HG02571 (cell line): ENCODE data around the gene PRODH.
"Not testable (repeated sequence)": the region's sequence is repeated elsewhere in the genome, so short reads cannot be mapped to it uniquely, and the experiment has no call there.

Experiments
- ATAC-seq: cut with Tn5 transposase; IDR thresholded peaks from one replicate; pipeline ENCODE4 v1.9.1; 2021; ENCODE audit warnings: mild to moderate bottlenecking, moderate library complexity; ENCODE audit not compliant: unreplicated experiment

The PRODH gene

DNA sequence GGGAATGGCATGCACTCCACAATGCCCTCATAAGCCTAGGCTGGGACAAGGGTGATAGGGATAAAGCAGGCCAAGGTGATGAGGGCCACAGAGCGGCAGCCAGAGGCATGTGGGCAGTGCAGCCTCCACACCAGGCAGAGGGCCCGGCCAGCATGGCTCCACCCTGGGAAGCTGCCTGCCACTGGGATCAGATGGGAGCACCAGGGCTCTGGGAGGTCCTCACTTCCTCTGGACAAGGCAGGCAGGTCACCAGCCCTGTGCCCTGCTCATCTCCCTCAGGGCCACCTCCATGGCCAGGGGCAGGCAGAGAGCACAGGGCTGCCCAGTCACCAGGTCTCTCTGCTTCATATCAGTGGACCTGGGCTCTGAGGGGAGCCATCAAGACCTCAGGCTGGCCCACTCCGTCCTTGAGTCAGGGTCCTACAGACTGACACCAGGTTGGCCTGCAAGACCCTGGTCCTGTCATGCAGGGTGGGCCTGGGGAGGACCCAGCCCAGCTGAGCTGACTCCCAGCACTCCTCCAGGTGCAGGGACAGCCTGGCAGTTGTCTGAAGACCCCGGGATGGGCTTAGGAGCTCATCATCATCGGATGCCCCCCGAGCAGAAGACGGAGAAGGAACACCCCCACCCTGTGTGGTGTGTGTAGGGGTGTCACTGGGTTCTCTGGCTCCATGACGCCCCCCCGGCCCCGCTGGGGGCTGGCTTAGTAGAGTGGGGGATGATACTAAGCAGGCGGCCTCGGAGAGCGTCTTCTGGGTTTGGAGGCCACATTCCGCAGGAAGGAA lies 33.3 kb upstream of the PRODH start:
- ATAC-seq, result not testable (repeated sequence)

DNA sequence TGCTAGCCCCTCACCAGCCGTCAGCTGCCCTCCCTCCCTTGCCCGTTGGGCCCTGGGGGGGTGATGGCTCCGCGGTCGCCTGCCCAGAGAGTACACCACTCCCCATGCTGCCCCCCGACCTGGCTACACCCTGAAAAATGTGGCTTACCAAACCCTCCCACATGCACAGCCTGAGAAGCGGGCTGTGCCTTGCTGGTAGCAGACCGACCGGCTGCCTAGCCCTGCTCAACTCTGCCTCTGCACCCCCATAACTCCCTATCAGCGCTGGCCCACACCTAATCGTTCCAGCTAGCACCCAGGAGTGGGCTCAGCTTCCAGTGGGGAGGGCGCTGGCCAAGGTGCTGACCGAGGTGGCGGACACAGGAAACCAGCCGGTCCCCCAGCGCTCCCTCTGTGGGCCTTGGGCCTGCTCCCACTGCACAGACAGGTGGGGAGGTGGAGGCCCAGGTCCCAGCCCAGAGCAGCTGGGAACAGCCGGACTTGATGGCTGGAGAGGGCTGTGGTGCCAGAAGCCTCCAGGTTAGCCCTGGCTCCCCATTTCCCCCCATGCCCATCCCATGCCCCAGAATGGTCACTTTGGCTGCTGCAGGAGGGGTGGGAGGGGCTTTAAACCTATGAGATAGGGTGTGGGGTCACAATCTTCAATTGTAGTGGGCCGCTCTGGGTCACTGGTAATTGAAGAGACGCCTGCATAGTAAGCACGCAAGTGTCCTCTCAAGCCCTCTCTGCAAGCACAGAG lies 32.1 kb upstream of the PRODH start:
- no peak for ATAC-seq

DNA sequence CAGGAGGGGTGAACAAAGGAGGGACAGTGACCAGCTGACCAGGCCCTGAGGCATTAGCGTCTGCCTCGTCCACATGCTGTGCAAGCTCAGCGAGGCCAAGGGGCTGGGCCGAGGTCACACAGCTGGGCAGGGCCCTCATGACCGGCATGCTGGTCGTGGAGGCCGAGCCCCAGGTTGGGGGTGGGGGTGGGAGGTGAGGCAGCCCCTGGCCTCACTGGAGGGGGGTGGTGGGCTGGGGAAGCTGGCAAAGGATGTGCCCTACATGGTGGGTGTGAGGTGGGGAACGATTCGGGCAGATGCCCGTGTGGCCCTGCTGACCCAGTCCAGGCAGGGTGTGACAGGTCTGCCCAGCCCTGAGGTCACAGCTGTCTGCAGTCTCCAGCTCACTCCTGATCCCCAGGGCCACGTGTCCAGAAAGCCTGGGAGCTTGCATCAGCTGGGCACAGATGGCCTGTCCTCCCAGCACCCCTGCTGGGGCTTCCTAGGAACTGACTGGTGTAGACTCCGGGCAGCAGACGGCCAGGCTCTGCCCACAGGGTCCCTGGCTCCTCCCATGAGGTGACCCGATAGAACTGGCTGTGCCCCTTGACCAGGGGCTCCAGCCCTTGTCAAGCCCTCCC lies 31.4 kb upstream of the PRODH start:
- not testable (repeated sequence) for ATAC-seq

DNA sequence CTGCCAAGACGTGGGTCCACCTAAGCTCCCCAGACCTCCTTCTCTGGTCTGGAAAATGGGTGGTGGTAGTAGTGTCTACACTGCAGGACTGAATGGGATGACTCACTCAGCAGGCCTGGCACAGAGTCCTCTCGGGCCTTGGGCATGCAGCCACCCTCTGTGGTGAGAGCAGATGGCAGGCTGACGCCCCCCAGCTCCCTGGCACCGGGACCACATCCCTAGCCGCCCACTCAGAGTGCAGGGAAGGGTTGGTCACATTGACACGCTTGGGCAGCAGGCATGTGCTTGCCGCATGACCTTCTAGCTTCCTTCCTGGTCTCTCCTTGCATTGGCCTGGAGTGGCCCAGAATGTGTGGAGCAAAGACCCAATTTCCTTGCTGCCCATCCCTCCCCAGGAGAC lies 30.7 kb upstream of the PRODH start:
- ATAC-seq, result no peak

DNA sequence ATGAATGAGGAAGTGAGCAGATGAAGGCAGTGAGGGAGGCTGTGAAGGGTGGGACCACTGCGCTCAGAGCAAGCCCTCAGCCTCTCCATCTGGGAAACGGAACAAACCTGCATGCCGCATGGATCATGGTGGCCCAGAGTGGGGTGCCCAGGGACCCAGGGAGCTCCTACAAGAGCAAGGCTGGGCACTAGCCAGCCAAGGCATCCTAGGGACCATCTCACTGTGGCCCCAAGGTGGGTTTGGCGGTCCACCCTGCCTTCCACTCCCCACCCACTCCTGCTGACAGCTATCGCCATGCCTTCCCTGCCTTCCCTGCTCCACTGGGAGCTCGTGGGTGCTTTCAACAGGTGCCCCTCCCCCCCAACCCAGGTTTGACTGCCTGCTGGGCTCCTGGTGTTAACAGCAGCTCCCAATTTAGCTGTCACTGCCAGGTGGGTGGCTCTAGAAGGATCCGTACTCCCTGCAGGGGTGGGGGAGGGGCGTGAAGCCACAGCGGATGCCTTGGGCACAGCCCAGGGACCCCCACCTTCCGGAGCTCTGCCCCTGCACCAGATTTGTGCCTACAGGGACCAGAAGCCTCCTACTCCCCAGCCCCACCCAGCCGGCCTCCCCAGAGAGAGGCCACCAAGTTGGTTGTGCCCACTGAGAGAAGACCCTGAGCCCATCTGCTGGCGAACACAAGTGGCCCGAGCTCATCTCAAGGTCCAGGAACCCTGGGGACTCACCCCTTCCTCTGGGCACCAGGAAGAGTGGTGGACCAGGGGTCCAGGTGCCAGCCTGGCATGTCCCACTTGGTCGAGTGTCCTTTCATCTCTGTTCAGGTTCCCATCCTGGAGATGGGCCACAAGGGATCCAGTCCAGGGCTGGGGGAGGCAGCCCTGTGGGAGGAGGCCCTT lies 29.7 kb upstream of the PRODH start:
- no peak for ATAC-seq

DNA sequence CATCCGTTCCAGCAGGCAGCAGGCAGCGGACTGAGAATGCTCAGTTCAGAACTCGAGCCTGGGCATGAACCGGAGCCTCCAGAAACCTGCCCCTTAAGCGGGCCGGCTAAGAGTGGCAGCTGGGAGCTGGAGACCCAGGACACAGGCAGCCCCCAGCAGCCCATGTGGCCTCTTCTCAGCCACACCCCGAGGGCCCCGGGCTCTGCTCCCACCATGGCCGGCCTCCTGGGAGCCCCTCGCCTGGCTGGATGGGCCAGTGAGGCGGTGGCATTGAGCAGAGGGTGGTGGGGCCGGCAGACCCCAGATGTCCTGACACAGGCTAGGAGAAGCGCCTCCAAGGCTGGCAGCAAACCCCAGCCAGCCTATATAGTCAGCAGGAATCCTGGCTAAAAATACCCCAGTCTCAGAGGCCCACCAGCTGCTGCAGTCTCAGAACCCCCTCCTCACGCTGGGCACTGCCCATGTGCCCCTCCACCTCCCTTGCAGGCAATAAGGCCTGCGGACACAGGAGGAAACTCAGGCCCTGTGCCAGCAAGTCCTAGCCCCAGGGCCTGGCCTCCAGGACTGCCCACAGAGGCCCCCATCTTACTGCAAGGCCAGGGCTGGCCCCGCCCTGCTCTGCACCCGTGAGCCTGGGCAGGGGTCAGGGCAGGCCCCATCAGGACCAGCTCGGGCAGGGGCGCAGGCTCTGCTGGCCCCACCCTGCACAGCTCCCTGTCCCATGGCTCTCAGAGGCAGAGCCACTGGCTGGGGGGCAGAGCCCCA lies 28.6 kb upstream of the PRODH start:
- not testable (repeated sequence) for ATAC-seq

DNA sequence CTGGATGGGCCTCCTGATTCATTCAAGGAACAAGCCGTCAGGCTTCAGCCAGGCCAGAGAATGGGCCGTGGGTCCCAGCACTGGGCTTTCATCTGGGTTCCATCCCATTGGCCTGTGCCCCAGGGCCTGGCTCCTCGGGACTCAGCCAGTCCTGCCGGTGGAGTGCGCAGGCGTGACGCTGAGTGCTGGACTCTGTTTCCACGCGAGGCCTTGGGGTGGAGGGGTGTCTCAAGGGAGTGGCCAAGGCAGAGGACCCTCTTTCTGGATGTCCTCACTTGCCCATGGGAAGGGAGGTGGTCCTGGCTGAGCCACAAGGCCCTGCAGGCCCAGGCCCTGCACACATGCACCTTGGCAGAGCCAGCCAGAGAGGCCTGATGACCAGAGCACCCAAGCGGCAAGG lies 28.0 kb upstream of the PRODH start:
- ATAC-seq, result not testable (repeated sequence)

DNA sequence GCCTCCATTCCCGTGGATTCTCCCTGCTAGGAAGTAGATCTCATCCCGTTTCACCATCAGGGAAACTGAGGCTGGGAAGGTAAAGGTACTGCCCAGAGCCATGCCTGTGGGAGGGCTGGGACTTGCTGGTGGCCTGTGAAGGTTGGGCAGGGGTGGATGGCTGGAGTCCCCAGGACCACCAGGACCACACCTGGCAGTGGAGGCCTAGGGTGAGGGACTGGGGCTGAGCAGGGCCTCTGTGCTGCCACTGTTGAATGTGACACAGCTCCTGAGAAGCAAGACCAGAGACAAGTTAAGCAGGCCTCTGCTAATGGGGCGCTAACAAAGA lies 26.2 kb upstream of the PRODH start:
- no peak for ATAC-seq

DNA sequence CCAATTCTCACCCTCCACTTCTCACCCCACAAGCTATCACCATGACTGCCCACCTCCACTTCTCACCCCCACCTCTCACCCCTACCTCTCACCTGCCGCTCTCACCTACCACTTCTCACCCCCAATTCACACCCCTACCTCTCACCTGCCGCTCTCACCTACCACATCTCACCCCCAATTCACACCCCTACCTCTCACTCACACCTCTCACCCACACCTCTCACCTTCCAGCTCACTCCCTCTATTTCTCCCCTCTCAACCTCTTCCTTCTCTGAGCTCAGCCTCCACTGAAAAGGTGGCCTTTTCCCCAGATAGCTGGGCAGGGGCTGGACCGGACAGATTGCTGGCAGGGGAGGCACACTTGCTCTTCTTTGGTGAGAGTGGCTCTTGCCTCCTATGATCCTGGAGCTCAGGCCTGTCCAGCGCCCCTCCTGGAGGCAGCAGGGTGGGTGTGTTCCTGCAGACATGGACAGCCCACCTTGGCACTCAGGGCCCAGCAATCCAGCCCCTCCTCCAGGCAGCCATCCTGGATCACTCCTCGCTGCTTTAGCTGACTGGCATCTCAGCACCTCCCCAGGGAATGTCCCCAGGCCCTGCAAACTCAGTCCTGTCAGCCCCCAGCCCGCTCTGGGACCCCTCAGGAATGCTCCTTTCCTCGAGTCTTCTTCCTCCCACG lies 25.7 kb upstream of the PRODH start:
- not testable (repeated sequence) for ATAC-seq

DNA sequence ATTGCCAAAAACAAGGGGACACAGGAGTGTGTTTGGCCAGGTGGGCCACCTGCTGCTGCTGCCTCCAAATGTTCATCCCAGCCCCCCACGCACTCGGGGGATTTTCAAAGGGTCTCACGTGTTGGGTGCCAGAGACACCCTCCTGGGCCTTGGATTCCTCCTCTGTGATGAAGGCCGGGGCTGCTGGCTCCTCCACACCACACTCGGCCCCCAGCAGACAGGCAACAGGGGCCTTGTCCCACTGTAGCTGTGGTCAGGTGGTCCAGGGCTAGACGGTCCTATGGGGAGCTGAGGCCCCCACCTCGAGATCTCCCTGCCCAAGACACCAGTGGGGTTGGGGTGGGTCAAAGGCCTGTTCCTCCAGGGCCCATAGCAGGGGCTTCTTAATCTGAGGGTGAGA lies 25.1 kb upstream of the PRODH start:
- ATAC-seq, result not testable (repeated sequence)

DNA sequence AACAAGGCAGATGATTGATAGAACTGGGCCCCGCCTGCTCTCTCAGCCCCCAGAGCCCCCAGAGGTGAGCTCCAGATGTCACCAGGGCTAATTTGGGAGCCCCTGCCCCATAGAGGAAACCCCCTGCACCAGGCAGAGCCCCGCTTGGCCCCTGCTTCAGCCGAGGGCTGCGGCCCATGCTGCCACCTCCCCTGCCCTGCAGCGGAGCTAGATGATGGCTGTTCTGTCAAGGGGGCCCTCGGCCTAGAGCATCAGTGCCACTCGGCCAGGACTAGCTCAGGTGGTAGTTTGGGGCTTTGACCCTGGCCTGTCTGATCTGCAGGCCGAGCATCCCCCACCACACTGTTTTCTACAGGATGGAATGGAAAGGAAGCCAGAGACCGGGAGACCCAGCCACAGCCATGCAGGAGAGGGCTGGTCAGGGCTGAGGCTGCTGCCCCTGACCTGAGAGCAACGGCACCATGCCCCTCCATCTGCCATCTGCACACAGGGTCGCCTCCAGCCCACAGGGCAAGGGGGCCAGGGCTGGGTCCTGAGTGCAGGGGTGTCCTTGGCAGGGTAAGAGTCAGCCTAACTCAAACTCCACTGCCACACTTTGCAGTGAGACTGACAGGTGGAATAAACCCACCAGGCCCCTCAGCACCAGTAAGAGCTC lies 24.2 kb upstream of the PRODH start:
- not testable (repeated sequence) for ATAC-seq

DNA sequence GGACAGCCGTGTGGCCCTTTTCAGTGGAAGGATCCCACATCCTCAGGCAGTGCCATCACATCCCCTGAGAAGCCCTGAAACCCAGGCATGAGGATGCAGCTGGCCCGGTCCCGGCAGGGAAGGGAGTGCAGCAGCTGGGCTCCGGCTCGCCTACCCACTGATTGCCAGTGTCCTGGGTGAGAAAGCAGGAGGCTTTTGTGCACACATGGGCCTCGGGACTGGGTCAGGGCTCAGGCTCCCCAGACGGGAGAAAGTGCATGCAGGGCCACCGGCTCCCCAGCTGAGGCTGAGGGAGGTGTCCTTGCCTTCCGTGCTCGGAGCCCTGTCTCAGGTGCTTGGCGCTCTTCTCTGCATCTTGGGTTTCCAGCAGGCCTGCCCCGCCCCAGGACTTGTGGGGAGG lies 23.6 kb upstream of the PRODH start:
- ATAC-seq, result not testable (repeated sequence)

DNA sequence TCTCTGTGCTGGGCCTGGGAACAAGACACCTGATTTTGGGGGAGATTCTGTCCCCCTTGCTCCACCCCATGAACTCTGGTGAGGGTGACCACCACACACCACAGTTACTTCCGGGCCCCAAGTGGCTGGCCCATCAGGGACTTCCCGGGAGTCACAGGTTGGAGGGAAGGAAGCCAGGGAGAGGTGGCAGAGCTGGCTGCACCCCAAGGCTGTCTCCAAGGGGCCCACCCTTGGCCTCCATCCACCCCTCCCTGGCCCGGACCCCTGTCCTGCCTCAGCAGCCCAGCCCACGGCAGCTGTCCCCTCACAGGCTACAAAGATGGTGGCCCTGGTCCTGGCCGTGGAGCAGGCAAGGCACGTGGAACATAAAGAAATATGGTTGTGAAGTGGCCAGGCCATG lies 23.2 kb upstream of the PRODH start:
- ATAC-seq, result not testable (repeated sequence)

DNA sequence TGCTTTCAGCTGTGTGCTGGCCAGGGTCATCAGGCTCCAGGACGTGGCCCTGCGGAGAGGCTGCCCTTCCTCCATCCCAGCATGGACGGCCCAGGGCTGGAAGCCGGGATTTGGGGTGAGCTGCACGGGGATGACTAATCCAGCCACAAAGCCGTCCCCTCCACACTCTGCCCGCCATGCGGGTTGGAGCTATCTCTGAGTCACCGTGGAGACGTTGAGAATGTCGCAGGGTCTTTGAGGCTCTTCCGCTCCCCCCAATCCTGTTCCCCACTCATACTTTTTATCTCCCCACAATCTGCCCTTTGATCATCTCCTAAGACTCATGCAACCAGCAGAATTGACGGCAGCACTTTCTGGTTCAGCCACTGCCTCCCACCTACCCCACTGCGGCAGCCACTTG lies 22.6 kb upstream of the PRODH start:
- ATAC-seq, result not testable (repeated sequence)

DNA sequence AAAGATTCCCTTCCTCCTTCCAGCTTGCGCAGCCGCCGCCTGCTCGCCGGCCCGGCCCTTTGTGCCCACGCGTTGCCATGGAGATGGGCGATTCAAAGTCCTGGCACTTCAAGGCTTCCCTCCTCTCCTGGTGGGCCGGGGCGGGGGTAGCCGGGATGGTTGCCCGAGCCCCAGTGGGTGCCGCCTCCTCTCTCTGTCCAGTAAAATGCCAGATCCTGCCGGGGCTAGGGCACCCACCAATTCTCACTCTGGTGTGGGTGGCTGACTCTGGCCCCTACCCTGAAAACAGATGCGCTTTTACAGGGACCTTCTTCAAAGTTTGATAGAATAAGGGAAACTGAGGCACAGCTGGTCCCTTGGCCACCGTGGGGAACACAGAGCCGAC lies 22.2 kb upstream of the PRODH start:
- ATAC-seq, result not testable (repeated sequence)

DNA sequence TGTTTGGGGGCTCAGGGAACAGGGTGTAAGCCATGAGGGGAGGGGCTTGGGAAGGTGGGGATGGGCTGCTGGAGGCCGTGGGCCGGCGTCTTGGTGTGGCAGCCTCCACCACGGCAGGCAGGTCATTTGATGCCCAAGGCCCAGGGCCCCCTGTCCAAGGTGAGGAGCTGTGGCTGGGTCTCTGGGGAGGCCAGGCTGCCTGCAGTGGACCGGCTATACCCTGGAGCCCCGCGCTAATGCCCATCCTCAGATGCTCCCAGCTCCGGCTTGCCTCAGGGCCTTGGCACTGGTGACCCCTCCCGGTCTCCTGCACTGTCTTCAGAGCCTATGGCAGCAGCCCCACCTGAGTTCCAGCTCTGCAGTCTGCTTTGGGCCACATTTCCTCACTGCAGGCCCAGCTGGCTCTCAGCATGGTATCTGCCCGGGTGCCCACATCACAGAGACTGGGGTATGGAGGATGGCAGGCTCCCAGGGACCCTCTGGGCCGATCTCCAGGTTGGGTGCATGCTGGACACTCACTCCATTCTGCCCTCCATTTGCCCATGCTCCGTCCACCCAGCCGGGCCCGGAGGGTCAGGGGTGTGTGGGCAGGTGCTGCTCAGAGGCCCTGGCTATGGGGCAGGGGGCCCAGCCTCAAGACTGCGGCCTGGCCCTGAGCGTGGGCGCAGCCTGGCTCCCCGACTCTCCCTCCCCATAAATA lies 21.7 kb upstream of the PRODH start:
- not testable (repeated sequence) for ATAC-seq

DNA sequence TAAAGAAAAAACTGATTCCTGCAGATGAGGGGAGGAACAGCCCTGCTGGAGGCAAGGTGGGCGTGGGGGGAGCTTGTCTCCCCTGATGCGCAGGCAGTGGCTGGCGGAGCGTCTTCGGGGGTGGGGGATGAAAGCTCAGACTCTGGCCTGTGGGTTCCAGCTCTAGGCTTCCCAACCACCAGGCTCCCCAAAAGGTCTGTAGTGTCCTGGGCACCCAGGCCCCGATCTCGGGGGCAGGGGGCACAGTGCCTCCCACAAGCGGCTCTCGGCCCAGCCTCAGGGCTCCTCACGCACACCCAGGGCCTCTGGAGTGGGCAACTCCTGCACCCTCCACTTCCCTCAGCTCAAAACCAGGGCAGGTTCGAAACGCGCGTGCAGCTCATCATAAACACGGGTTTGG lies 20.9 kb upstream of the PRODH start:
- not testable (repeated sequence) for ATAC-seq

DNA sequence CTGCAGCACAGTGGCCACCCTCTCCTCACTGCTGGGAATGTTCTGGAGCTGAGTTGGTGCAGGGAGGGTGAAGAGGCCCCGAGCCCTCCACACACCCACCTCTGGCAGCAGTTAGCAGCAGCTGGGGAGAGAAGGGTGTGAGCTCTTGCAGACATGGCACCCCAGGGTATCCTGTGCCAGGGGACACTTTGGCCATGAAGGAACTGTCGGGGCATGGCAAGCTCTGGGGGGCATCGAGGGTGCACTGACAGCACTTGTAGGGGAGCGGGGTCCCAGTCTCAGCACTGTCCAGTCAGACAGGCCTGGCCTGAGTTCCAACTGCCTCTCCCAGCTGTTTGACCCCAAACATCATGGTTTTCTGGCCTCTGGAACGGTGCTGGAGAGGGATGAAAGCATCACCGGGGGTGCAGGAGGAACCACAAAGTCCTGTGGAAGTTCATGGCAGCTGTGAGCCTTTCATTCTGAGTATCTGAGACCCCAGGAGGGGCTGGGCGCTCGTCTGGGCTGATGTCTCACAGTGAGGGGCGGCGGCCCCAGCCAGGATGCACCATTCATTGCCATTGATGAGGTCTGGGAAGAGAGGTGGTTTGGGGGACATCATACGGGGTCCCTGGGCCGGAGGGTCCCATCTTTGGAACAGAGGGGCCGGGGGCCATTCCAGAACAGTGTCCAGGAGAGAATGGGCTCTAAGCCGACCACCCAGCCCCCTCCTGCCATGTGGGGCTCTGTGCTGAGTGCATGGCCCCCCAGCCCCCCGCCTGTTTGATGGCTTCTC lies 20.2 kb upstream of the PRODH start:
- ATAC-seq, result not testable (repeated sequence)
